T follicular helper cell (primary cell): ENCODE measurements around the gene HOXD9.

ENCODE experiments used
- DNase-seq: peaks from one replicate; pipeline ENCODE4 v3.0.0-alpha.2; 2020; ENCODE audit warnings: low read depth
- total RNA-seq, 2 experiments: gene quantifications; one replicate each; lab custom pipeline; 2026; lab: John Stamatoyannopoulos, UW

HOXD9 gene
- 0 reads per million in 2 experiments for total RNA-seq

DNA sequence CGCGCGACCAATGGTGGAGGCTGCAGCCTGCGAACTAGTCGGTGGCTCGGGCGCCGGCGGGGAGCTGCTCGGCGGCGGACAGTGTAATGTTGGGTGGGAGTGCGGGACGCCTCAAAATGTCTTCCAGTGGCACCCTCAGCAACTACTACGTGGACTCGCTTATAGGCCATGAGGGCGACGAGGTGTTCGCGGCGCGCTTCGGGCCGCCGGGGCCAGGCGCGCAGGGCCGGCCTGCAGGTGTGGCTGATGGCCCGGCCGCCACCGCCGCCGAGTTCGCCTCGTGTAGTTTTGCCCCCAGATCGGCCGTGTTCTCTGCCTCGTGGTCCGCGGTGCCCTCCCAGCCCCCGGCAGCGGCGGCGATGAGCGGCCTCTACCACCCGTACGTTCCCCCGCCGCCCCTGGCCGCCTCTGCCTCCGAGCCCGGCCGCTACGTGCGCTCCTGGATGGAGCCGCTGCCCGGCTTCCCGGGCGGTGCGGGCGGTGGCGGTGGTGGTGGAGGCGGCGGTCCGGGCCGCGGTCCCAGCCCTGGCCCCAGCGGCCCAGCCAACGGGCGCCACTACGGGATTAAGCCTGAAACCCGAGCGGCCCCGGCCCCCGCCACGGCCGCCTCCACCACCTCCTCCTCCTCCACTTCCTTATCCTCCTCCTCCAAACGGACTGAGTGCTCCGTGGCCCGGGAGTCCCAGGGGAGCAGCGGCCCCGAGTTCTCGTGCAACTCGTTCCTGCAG is at the start of gene HOXD9:
HOXD9 (plus strand) TSS at position 37 of the 728 bp plus-strand sequence; CDS start at position 87, 50 bp downstream.
- no peak for DNase-seq

DNA sequence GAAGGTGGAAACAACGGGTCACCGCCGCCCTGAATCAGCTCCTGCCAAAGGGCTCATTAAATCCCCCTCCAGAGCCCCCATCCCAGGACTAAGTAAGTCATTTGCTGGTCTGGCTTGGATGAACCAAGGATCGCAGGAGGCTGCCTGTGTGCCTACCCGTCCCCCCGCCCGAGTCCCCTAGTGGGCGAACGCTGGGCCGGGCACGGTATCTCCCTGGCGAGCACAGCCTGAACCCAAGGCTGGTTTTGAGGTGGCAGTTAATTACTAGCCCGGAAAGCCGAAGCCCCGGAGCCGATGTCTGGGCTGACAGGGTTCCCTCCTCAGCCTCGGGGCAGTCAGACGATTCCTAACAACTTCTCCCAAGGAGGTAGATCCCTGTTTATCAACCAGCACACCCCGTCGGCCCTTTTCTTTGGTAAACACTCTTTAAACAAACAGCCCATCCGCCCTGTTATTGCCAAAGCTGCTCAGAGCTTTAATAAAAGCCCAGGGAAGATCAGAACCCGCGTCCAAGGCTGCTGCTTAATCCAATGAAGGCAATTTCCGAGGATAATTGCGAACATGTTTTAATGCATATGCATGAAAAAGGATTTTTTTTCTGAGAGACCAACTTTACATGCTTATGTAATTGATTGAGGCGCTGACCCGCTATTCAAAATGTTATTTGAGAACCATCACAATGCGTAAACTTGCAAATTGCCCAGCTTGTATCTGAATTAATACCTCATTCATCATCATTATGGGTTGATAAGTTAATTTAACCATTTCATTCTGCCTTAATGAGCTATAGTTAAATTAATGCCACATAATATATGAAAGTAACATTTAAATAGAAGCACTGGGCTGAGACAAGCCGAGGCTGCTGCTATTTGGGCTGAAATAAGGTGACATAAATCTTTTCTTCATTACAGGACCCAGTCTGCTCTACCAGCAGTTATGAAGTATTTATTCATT is 49.3 kb upstream of the HOXD9 start:
- no peak for DNase-seq

DNA sequence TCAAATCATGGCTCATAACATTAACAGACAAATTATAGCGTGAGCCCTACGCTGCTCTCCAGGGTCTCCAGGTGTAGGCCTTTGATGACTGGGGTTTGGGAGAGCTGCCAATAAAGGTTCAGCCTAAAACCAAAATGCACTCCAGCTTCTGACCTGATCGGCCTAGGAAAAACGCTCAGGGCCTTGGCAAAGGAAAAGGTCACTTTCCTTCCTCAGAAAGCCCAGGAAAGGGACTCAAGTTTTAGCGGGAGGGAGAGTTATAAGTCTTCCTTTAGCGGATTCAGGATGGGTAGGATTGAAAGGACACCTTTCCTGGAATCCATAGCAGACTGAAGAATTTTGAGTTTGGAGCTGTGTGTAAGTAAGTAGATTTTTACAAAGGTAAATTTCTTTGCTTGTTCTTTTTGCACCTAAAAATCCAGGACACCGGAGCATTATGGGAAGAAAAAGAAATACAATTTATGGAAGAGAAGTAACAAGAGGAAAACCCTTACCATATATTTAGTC is 47.5 kb upstream of the HOXD9 start:
- no peak for DNase-seq

DNA sequence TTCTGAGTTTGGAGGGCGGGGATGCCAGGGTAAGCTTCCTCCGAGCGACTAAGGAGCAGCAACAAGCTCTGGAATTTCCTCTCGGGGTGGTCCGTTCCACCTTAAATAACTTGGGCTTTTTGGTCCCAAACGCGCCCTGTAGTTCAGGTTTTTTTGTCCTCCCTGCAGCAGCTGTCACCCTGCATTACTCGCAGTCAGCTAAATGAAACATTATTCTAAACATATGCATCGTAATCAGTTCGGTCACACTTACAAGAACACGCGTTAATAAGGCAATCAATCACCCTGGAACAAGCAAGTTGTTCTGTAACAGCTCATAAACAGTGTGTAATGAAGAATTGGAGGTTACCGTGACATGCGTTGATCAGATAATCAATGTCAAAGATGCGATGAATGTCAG is 47.0 kb upstream of the HOXD9 start:
- no peak for DNase-seq

DNA sequence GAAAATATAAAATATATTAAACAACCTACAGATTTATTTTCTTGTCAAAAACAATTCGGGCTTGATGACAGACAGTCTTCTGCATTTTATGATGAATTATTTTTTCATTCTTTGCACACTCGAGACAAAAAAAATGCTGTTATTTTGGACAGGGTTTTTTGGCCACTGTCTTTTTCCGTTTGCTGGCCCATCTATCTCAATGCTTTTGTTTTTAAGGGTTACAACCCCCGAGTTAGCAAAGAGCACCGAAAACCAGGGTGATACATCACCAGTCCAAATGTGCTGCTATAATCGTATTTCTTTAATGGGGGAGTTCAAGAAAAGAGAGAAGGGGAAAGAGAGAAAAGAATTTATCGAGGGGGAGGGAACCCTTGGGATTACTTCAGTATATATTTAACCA is 46.5 kb upstream of the HOXD9 start:
- no peak for DNase-seq

DNA sequence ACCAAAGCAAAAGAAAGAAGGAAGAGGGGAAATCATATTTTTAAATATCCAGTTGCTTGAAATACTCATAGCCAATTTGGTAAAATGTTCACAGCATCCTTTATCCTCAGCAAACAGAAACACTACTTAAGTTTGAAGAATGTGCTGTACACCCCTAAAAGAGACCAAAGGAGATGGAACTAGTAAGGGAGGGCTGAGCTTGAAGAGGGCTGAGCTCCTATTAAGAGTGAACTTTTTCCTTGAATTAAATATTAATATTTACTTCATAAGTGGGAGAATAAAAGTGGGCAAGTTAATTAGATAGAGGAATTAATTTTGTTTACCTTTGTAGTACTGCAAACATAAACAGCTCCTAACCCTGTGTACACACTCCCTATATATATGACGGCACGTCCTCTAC is 45.7 kb upstream of the HOXD9 start:
- DNase-seq: no peak

DNA sequence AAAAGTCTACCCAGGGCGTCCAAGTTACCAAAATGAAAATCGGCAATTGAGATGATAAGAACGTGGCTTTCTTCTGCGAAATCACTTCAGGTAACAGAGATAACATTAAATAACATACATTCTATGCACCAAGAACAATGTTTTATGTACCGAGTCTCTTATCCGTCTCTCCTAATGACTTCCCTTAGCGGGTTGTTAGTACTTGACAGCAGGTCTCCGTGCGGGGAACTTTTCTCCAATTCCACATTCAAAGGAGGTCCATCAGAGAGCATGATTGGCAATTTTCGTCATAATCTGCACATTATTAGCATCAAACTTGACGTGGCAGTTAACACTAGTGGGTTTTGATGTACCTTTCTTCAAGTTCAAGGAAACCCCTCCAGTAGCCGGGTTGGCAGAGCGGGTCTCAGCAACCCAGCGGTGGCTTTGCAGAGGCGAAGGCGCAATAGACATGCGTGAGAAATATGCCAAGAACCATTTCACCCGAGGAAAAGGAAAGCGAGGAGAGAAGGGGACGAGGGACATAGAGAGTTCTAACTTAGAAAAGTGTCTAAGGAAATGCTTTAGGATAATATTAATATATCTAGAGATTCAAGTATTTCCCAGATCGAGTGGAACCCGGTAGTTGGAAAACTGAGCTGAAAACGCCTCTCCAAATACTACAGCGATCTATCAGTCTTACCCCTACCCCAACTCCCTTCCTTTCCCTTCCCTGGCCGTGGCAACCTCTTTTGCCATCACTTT is 43.8 kb upstream of the HOXD9 start:
- DNase-seq: no peak

DNA sequence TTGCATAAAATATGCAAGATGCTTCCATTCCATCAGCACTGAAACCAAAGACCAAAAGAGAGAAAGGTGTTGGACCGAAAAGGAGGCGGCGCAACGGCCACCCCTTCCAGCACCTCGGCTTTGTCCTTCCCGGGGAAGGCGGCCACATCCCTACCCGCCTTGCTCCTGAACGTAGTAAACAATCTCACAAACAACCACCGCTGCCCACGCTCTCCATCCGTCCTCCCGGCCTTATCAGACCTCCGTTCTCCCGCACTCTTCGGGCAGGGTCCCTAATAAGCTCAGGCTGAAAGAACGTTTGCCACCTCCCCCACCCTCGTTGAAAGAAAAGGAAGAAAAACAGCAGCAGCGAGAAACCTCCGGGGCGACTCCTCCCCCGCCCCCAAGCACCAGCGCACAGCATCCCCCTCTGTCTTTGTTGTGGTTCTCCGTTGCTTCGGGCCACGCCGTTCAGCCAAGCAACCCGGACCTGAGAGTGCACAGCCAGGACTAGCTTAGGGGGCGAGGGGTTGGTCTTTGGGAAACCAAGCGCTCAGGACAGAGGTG is 43.2 kb upstream of the HOXD9 start:
- DNase-seq: no peak

DNA sequence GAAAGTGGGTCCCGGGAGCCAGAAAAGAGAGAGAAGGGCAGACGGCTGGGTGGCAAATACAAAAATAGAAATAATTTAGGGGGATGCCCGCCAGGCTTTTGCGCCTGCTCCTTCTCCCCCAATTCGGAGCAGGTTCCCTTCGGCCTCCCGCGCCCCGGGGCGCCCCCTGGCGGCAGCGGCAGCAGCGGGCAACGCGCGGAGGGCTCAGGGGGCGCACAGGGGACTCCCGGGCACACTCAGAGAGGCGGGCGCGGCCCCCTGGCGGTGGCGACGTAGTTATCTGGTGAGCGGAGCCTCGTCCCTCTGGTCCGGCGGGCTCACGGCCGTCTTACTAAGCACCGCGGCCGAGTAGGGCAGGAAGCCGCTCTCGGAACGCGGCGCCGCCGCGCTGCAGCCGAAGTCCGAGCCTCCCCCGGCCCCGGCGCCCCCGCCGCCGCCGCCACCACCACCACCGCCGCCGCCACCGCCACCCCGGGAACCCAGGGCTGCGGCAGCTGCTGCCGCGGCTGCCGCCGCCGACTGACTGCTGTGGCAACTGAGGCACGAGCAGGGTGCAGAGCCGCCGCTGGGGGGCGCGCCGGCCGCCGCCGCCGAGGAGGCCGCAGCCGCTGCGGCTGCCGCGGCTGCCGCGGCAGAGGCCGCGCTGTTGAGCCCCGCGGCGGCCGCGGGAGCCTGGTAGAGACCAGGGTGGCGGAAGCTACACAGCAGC is 42.5 kb upstream of the HOXD9 start:
- no peak for DNase-seq

DNA sequence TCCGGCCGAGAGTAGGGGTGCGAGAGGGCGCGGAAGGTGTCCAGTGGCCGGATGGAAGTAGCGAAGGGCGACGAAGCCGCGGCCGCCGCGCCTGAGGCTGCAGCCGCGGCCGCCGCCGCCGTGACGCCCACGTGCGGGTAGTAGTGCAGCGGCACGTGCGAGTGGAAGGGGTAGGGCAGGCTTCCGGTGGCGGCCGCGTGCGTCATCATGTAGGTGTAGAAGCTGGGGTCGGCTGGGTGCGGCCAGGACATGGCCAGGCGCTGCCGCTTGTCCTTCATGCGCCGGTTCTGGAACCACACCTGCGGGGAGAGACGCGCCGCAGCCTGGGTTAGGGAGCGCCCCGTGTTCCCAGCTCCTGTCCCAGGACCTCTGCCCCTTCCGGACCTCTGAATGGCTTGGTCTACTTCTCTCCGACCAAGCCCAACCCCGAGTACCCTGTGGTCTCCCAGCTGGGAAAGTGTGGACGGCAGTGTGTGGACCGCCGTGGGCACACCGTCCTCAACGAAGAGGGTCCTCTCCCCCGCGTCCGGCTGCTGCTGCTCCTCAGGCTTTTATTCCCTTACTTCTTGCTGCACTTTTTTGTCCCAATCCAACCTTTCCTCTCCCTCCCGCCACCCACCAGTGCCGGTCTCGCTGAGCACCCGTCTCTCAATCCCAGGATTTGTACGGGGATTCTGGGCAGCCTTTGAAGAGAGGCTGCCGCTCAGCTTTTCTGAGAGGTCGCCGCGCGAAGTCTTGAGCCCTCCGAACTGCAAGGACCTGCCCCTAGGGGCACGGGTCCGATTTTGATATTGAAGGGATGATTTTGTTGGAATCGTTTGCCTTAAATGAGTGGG is 41.8 kb upstream of the HOXD9 start:
- DNase-seq: no peak

DNA sequence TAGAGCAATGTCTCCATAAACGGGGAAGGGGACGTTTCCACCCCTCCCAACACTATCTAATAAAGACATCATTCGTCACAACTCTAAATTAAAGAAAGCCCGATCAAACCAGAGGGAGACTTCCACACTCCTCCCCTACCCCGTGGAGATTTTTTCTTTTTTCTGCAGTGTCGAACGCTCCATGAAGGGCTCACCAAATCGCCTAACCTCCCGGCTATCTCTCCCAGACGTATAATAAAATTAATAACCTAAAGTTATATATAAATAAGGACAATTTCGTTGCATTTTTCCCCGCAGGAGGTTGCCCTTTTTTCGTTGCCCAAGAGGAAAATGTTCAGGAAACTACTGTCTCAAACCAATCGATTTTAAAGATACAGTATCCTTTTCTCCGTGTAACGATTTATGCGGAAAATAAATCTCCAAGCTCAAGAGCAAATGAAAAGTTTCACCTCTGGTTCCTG is 41.1 kb upstream of the HOXD9 start:
- no peak for DNase-seq

DNA sequence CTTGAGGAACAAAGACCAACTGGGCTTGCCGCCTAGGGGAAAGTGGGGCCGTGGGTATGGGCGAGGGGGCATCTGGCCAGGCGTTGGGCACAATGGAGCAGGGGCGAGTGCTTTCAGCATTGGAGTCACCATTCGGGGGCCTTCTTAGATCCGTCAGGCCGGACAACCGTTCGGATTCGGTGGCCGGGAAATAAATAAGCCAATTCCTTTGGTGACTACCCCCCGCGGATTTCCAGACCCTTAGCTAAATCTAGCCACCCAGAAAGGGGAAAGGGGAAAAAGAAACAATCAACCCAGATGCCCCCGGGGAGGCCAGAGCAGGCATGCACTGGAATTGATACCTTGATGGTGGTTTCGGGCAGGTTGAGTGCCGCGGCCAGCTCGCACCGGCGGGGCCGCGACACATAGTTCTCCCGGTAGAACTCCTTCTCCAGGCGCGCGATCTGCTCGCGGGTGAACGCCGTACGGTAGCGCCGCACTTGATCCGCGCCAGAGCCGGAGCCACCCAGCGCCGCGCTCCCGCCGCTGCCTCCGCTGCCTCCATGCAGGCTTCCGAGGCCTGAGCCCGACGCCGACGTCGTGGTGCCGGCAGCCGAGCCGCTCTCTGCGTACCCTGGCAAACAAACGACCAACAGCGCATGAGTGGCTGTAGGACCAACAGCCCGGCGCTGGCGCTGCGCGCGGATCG is 40.5 kb upstream of the HOXD9 start:
- no peak for DNase-seq

DNA sequence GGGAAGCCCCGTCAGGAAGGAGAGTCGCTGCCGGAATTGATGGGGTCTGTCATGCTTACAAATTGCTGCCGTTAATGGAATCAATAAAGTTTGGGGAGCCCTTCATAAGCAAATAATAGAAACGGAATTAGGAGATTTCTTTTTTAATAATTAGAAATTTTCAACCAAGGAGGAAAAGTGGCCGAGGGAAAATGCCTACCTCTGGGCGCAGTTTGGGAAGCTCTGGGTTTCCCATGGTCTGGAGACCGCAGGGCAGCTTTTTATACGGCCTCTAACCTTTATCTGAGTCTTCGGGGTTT is 40.0 kb upstream of the HOXD9 start:
- DNase-seq: no peak

DNA sequence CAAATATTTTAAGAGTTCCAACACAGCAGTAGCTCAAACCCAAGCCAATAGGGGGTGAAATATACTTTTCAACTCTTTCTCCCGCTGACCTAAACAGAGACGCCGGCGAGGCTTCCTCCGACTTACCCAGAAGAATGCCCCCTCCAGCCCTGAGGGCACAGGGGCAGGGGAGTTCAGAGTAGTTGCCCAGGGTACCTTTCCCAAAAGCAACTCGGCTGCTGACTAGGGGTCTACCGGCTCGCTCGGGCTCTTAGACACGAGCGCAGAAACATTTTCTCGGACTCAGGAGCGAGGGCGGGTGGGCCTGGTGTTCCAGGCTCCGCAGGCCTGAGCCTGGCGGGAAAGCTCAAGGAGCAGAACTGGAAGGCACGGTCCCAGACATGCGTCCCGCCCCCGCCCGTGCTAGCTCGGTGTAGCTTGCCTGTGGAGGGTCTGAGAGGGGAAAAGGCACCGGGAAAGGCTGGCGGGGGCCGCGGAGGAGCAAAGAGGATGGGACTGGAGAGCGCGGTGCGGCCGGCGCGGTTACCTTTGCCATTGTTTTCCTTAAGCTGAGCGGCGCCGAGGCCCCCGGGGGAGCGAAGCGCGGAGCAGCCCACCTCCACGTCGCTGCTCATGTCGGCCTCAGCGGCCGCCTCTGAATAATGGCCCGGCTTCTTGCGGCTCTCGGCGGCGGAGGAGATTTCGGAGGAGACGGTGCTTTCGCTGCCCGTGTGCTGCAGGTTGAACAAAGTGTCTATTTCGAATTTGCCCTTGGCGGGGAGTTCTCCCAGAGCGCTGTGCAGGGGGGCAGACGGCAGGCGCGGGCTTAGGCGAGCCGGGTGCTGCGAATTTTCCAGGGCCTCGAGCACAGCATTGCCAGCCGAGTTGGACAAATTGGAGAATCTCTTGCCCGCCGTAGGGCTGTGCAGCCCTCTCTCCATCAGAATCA is 39.4 kb upstream of the HOXD9 start:
- DNase-seq: no peak

DNA sequence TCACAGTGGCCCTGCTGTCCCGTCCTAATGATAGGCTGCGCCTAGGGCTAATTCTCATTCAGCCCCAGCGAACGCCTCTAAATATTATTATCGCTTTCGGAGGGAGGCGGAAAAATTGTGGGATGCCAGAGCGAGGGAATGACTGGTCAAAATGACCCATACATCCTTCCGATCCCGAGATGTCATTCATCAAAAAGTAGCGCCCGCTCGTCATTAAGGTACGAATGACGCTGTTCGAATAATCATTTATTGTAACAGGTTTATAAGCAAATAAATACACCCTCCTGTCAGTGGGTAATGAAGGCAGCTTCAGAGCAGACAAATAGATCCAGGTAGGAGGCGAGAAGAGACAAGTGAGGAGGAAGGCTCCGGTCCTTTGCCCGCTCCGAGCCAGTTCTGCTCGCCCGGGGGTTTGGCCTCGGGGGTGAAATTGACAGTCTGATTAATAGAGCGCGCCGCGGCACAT is 38.7 kb upstream of the HOXD9 start, which contains the start of gene EVX2:
EVX2 (minus strand) TSS at position 167 of the 466 bp plus-strand sequence. CDS start 186 bp downstream, outside the sequence.
- DNase-seq: no peak

DNA sequence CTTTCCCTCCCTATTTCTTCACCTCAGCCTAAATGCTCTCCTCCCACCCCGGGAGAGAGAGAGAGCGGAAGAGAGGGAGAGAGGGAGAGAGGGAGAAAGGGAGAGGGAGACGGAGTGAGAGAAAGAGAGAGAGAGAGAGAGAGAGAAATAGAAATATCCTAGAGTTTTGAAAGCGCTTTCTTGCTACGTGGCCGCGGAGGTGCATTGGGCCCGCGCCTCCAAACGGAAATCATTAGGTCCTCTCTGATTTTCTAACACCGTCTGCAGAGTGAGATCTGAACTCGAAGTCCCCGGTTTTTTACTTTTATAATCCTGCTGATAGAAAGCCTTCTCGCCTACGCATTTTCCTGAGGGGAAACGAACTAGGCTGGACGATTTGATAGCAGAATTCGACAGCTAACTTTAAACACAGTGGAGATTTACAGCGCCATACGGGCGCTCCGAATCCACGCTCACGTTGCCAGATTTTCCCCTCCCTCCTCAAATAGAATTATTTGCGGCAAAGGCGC is 37.9 kb upstream of the HOXD9 start:
- no peak for DNase-seq

DNA sequence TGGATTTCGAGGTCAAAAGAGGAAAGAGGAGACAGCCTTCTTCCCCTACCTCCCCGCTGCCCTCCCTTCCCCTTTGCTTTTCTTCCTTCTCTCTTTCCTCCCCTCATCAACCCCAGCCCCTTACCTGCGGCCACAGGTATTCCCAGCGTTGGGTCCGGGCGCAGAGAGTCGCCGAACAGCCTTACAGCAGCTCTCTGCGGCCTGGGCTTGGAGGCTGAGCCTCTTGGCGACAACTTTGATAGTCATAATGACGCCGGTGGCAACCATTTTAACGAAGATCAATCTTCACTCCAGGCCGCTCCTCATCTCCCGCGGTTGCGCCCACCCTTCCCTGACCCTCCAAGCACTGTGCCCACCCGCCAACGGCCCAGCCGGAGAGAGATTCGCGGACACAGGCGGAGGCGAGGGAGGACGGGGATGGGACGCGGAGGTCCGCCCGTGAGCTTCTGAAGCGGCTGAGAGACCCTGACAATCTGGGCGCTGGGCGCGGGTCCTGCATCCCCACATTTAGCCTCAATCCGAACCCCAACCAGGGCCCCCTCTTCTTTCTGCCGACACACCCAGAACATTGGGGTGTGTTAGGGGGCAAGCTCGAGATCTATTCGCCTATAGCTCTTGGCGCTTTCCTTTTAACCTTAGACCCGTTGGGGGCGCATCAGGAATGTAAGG is 37.3 kb upstream of the HOXD9 start:
- DNase-seq: no peak
